Testis (tissue), 3 donors: Measurements from ENCODE around the gene TICAM2. TPM values are rescaled to one million over a fixed set of nuclear protein-coding genes. Genes with fewer than 3 reads are reported as not detected.

Experiments
- DNase-seq: peaks from one replicate; pipeline ENCODE4 v3.0.0-alpha.2; 2019
- H3K27ac ChIP-seq, 2 donors: fragments of 200-600 bp; sonication (generic); one replicate each; pipeline ENCODE4 v1.5.1; 2019
- H3K27me3 ChIP-seq: fragments of 200-600 bp; sonication (generic); one replicate; pipeline ENCODE4 v1.5.1; 2019
- H3K36me3 ChIP-seq: fragments of 200-600 bp; sonication (generic); one replicate; pipeline ENCODE4 v1.5.1; 2017; ENCODE audit warnings: low read depth; ENCODE audit errors: missing control alignments
- H3K4me1 ChIP-seq: fragments of 200-600 bp; sonication (generic); one replicate; pipeline ENCODE4 v1.5.1; 2019
- H3K4me3 ChIP-seq, 2 donors: fragments of 200-600 bp; sonication (generic); one replicate each; pipeline ENCODE4 v1.5.1; 2017 to 2019
- H3K9me3 ChIP-seq: fragments of 200-600 bp; sonication (generic); one replicate; pipeline ENCODE4 v1.5.1; 2017
- CTCF ChIP-seq, 3 experiments: fragments of 450-650 bp in 2 of 3; fragments of 200-600 bp in 1 of 3; sonication (generic) in 1 of 3; IDR thresholded peaks; one replicate each; pipeline ENCODE4 v1.5.1; 2016 to 2019; ENCODE audit warnings: antibody characterized with exemption in 3 of 3, mild to moderate bottlenecking in 2 of 3, moderate library complexity in 1 of 3
- POLR2A ChIP-seq: fragments of 450-650 bp; IDR thresholded peaks from one replicate; pipeline ENCODE4 v1.6.1; 2017; ENCODE audit warnings: antibody characterized with exemption, mild to moderate bottlenecking, moderate library complexity
- WGBS, 2 donors: methylation state at CpG; one replicate each; pipeline ENCODE4 v1.1.5; 2018; 5-methylcytosine and 5-hydroxymethylcytosine counted together
- intact Hi-C: fragments of 100-400 bp; cut with DNase I; formaldehyde crosslinking; loops from one replicate; pipeline ENCODE4 v1.15.1; 2023; ENCODE audit warnings: low total_unique reads
- polyA plus RNA-seq: library from polyadenylated mRNA; stranded (reverse); fragments of 350-450 nt; fragmentation: Illumina TruSeq; extraction: RNeasy Lipid Tissue Mini Kit (QIAGEN cat#74804); gene quantifications from one replicate; pipeline ENCODE4 v1.2.3, GENCODE V29; 2014; ENCODE audit warnings: low read depth, low replicate concordance; ENCODE audit not compliant: insufficient read depth
- total RNA-seq, 2 donors: library from RNA; depleted of rRNA; stranded (reverse); fragments of >200 nt; gene quantifications; one replicate each; pipeline ENCODE4 v1.2.3, GENCODE V29; 2016

The TICAM2 gene
- total and polyA plus RNA-seq, 3 donors from 2014 or later = 0.68 to 1.1 TPM; not detected in 1

DNA sequence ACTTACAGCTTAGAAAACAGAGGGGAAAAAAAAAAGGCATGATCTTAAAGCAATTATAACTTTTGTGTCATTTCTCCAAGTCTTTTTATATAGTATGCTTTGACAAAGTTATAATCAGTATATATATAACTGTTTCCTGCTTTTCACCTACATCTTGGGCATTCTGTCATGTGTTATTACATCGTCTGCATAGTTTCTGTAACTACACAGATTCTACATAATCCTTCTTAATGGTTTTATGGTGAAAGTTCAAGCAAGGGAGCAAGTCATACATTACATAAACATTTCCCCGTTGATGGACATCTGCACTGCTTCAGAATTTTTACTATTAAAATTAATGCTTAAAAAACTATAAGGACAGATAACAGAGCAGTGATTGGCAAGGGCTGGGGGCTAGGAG lies 69.8 kb downstream of the TICAM2 start:
- no peak for DNase-seq
- no peak for TF ChIP-seq CTCF (IDR thresholded peaks at IDR 0.05)
- TF ChIP-seq POLR2A = no peak
- intact Hi-C loops = no loop called here
- Histone ChIP-seq H3K9me3 (no peaks in the 10 kb centered on the region), H3K4me1 (peaks cover 8% of the 10 kb centered on the region), H3K4me3 (no peak overlapping the region), H3K27ac (no peak overlapping the region), H3K36me3 (no peaks in the 10 kb centered on the region), H3K27me3 (no peaks in the 10 kb centered on the region)
- 79 to 86% methylated on average over 2 of the region's 2 CpGs for WGBS, 2 donors

DNA sequence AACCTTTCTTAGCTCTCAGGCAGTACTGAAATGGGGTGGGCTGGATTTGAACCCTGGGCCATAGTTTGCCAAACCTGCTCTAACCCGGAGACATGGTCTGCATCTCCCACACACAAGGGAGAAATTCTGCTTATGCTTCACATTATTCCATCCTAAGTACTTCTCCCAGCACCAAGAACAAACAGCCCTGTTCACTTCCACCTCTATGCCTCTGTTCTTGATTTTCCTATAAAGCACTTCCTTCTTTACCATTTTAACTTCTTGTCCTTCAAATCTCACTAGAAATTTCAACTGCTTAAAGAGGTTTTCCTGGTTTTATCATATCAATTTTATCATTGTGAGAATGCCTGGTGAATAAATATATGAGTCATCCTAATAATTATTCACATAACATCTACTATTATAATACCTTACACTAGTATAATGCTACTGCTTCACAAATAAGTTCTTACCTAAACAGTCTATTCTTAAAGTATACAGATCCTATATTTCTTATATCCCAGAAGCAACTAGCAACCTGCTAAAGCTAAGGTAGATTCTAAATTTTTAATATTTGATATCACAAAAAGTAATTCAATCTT lies 70.4 kb downstream of the TICAM2 start:
- no peak for TF ChIP-seq CTCF (IDR thresholded peaks at IDR 0.05)
- TF ChIP-seq POLR2A = no peak
- H3K27me3 ChIP-seq = no peaks in the 10 kb centered on the region
- no peak overlapping the region for H3K4me3 ChIP-seq
- H3K4me1 ChIP-seq = peaks cover 3% of the 10 kb centered on the region
- WGBS, 2 donors = 65 to 83% methylated on average over 1 of the region's 1 CpG
- H3K36me3 ChIP-seq = no peaks in the 10 kb centered on the region
- no peak for DNase-seq
- H3K27ac ChIP-seq = no peak overlapping the region
- intact Hi-C loops = no loop called here
- H3K9me3 ChIP-seq = no peaks in the 10 kb centered on the region

GRCh38 chr5:115531380-115531779 lies 70.9 kb downstream of the TICAM2 start:
- Histone ChIP-seq H3K27ac (no peak overlapping the region), H3K4me1 (no peaks in the 10 kb centered on the region), H3K4me3 (no peak overlapping the region), H3K36me3 (no peaks in the 10 kb centered on the region), H3K27me3 (no peaks in the 10 kb centered on the region), H3K9me3 (no peaks in the 10 kb centered on the region)
- WGBS, 2 donors = 94 to 96% methylated on average over 3 of the region's 3 CpGs
- intact Hi-C loops = no loop called here
- no peak for DNase-seq
- no peak for TF ChIP-seq CTCF (IDR thresholded peaks at IDR 0.05)

DNA sequence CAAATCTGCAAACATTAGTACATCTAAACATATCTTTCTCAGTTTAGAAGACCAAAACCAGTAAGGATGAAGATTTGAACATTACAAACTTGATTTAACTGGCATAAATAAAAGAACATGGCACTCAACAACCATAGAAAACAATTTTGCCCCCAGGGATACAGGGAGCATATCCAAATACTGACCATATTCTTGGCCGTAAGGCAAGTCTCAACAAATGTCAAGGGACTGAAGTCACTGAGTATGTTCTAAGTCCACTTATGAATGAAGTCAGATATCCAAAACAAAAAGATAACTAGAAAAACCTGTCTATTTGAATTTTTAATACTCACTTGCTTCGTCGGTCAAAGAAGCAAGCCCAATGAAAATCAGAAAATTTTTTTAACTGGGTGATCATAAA lies 71.9 kb downstream of the TICAM2 start:
- no peak overlapping the region for H3K4me3 ChIP-seq
- intact Hi-C loops = no loop called here
- 79 to 85% methylated on average over 3 of the region's 3 CpGs for WGBS, 2 donors

More for the DNA sequence above, 71.9 kb downstream of the TICAM2 start:
- DNase-seq = no peak
- Histone ChIP-seq H3K27ac (no peak overlapping the region), H3K27me3 (no peaks in the 10 kb centered on the region), H3K9me3 (no peaks in the 10 kb centered on the region), H3K36me3 (no peaks in the 10 kb centered on the region), H3K4me1 (no peaks in the 10 kb centered on the region)
- no peak for TF ChIP-seq CTCF (IDR thresholded peaks at IDR 0.05)
- TF ChIP-seq POLR2A = no peak

Other genes starting within 250 kb of the TICAM2 start
- 10 to 100 TPM; 20.0 to 28.7 TPM for gene FEM1C, start 57.7 kb downstream of the TICAM2 start, total RNA-seq
- 25.9 TPM for gene FEM1C, start 57.7 kb downstream of the TICAM2 start, polyA plus RNA-seq
- 100 to 1,000 TPM in 1 of 2 donors, 10 to 100 TPM in 1; 89.3 to 119 TPM for gene TMED7, start 23.6 kb upstream of the TICAM2 start, total RNA-seq
- 43.6 TPM for gene TMED7, start 23.6 kb upstream of the TICAM2 start, polyA plus RNA-seq
- 10 to 100 TPM; 41.3 to 45.0 TPM for gene CDO1, start 214.2 kb upstream of the TICAM2 start, total RNA-seq
- gene CDO1, start 214.2 kb upstream of the TICAM2 start, polyA plus RNA-seq = 31.6 TPM
- gene ATG12, start 239.1 kb upstream of the TICAM2 start, total RNA-seq = 10 to 100 TPM; 49.7 to 65.8 TPM
- gene ATG12, start 239.1 kb upstream of the TICAM2 start, polyA plus RNA-seq = 50.5 TPM
- gene AP3S1, start 239.5 kb upstream of the TICAM2 start, total RNA-seq = 100 to 1,000 TPM; 103 to 105 TPM
- gene AP3S1, start 239.5 kb upstream of the TICAM2 start, polyA plus RNA-seq = 136 TPM